NCI-H2081 (cell line): ENCODE results near the gene PXK.

ENCODE experiments used
- DNase-seq, 2 experiments: peaks; one replicate each; lab custom pipeline; 2025; lab: John Stamatoyannopoulos, UW

PXK gene

DNA sequence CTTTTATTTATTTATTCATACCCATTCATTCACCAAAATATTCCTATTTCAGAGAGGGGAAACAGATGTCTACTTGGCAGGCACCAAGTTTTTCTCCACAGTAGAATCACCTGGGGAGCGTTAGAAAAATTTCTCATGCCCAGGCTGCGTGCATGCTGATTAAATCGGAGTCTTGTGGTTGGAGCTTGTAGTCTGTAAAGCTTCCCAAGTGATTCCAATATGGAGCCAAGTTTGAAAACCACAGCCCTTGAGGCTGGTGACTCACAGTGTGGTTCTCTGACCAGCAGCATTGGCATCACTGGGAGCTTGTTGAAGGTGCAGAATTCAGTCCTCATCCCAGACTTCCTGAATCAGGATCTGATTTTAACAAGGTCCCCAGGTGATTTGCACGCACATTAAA is 51.2 kb downstream of the PXK start:
- no peak for DNase-seq

DNA sequence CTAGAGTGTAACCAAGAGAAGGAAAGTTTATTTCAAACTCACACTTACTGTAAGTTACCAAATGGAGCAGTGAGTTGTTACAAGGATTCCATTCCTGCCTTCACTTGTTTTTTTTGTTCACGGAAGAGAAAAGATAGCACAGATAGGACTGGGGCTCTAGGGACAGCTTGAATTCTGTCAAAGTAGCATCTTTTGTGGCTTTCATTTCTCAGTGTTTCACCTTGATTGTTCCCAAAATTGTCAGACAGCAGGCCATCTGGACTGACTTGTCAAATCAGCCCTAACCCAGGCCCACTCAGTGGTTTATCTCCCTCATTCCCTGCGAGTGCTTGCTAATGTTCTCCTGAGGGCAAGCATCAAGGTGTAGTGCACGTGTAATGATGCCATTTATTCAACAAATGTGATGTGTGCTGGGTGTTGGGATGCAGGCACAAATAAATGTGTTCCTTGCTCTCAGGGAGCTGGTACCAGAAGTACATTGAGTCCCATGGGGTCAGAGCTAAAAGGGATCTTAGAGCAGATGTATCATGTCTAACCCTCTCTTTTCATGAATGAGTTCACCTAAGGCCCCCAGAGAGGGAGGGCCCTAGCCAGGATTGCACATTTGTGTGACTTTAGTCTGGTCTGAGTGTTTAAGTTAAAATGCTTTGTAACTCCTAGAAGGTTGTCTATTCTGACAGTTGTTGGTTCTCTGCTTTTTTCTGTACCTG is 51.8 kb downstream of the PXK start:
- DNase-seq, result no peak

DNA sequence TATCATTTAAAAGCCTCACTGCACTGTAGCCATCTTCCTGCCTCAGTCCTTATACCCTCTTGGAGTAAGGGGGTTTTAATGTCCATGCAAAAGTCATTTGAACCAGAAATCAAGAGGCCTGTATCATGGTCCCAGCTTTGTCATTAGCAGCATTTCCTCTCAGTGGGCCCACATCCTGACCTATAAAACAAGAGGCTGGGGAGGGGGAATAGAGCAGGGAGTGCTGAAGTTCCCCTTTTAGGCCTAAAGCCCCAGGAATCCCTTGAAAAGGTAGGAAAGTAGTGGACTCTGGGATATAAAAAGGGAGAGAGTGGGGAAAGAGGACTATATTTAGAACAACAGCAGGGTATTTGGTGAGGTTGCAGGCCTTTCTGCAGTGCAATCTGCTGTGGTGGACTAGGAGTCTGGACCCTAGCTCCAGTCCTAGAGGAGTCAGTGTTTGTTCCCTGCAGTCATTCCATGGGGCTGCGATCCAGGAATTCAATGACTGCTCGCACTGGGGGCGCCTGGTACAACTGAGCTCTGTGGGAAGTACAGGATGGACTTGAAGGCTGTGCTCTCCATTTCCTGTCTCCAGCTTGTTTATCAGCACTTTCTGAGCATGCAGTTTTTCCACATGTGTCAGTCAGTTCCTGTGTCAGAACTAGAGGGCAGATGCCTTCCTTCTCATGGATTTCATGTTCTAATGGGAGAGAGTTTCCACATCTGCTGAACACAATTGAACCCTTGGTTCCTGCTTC is 54.1 kb downstream of the PXK start:
- no peak for DNase-seq

DNA sequence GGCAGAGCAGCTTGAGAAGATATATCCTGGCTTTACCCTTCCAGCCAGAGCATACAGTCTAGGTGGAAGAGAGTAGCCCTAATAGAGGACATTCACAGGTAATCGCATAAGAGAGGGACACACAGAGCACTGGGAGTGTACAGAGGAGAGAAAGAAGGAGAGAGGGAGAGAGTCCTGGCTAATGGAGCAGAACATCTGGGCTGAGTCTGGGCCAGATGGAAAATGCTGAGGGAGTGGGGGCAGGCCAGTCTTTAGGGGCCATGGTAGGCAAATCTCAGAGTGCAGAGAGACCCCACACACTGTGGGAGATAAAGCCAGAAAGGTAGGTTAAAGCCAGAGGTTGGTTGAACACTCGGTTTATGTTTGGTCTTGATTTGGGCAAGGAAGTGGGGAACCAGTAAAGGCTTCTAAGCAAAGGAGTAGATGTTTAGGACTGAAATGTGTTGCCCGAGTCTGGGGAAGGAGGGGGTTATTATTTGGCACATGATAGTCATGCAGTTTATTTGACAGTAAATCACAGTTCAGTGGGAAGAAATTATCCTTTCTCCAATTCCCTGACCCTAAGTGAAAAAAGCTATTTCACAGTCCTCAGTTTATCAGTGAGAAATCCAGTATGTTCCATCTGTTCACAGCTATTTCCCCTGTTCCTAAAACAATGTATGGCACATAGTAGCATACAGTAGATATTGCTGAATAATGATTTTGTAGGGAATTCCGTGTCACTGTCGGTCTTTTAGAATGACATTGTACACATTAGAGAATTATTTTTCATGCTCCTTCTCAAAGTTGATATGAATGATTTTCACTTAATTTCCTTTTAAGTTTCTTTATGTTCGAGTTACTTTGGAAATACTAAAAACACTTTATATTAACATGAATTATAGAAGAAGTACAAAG is 55.2 kb downstream of the PXK start:
- no peak for DNase-seq

DNA sequence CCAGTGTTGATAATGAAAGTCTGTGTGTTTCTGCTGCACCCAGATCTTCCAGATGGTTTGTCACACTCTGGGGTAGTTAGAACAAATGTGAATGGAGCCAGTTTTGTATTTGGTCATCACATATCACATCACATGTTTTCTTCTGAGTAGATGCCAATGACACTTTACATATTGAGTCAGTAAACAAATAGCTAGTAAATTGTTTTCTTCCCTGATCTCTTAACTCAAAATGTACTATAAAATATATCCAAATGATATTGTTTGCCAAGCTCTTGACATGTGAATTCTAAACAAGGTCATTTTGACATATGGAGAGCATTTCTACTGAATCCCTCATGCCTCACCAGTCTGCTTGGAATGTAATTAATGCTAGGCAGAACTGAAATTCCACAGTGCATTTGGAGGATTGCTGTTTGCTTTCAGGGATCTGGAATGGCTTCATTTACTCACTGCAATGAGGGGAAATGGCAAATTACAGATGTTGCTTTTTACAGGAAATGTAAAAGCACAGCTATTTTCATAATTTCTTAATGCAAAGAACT is 55.9 kb downstream of the PXK start:
- no peak for DNase-seq

DNA sequence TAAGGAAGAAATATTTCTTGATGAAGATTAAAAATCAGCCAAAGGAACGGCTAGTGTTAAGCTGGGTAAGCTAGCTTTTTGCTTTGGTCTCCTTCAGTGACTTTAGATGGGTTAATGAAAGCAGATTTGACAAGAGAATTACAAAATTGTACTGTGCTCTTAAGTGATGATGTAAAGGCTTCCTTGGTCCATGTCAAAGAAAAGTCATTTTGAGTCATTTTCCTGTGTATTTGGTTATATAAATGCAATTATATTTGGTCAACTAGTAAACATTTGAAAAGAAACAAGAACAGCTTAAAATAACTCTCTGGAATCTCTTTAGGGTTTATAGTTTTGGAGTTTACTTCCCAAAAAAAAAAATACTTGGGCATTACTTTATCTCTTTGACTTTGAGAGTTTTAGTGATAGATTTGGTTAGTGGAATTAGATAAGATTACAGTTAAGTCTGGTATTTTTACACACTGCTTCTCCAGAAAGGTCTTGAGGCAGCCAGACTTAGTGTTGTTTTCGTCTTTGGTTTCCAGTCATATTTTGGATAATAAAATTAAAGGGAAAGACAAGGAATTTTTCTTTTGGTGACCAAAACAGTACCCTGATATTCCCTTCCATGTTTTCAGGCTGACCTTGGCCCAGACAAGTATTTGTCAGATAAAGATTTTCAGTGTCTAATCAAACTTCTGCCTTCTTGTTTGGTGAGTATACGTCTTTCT is 58.6 kb downstream of the PXK start:
- DNase-seq, result no peak

DNA sequence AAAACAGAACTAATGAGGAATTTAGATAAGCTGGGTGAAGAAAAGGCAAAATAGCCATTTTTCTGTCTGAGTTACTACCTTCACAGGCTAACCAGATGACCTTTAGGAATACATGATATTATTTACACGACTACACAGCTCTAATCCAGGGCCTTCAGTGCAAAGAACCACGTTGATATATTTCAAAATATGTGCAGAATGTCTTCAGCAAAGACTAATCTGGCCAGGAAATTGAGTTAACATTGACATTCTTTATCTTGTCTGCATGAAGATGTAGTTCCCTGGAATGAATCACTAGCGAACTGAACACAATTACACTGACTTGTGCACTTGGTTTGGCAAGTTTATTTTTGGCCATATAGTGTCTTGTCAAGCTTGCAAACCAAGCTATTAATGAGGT is 59.5 kb downstream of the PXK start:
- DNase-seq, result no peak

DNA sequence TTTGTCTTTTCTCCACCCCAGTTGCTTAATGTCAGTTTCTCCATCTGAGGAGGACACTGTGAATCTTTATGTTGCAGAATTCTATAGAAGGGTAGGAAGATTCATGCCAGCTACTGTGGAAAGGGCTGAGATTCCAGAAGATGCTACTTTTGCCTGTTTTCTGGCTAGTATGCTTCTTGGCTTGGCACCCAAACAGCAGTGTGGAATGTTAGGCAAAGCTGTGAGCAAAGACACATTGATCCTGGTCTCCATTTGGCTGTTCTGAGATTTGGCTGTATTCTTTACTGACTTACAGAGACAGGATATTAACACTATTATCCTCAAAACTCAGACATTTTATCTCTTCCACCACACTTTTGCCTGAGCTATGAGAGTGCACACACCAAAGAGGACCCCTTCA is 61.6 kb downstream of the PXK start:
- DNase-seq, result no peak

DNA sequence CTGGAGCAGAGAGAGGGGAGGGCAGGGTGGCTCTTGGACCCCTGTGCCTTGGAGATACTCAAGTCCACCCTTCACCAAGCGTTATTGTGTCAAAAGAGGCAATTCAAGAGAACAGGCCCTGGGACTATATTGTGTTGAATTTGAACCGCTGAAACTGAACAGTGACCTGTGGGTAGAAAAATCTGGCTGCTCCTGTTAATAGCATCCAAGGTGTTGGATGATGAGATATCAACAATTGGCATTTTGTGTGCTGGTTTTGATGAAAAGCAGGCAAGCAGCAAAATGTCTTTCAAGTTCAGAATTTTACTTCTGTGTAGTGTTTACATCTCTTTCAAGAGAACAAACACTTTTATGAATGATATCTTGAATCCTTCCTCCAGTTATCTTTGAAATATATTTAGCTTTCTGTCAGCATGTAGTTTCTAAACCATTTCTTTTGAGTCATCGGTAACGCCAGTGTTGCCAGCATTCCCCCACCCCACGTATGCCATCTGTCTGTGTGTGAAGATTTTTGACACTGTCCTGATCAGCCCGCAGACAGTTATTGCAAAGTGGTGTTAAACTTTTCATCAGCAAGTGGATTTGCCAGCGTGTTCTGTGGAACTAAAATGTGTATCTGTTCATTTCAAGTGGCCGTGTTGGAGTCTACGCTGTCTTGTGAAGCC is 66.1 kb downstream of the PXK start:
- no peak for DNase-seq

DNA sequence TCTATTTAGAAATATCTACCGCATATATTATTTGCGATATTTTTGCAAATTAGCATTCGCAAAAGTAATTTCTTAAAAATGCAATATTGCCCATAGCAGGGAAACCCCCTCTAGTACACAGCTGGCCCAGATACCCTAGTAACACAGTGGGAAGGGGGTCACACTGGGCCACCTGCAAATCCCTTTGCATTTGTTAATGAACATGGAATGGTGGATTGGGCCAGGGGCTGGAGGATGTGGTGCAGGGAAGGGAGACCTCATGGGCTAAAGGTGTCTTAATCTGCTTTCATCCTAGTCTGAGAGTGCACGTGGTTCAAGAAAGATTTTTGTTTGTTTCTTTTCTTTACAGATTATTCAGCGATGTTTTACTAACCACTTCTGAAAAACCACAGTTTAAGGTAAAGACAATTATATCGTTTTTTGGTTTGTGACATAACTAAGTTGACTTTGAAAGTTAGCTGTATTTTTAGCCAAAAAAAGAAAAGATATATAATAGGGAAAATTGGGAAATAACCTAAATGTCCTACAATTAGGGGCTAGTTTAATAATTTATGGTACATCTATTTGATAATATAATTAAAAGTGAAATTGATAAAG is 70.9 kb downstream of the PXK start:
- DNase-seq, result no peak

DNA sequence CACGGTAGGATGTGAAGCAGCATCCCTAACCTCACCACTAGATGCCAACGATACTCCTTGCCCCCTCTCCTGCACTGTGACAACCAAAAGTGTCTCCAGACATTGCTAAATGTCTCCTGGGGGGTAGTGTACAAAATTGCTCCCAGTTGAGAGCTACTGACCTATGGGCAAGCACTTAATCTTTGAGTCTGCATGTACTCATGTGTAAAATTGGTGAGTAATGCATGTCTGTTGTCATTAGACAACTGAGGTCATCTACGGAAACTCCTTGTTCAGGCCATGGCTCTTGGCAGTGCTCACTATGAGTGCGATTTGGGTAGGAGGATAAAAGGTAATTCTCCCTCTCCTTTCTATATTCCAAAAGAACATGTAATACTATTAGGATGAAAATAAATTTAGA is 71.7 kb downstream of the PXK start:
- DNase-seq, result no peak

DNA sequence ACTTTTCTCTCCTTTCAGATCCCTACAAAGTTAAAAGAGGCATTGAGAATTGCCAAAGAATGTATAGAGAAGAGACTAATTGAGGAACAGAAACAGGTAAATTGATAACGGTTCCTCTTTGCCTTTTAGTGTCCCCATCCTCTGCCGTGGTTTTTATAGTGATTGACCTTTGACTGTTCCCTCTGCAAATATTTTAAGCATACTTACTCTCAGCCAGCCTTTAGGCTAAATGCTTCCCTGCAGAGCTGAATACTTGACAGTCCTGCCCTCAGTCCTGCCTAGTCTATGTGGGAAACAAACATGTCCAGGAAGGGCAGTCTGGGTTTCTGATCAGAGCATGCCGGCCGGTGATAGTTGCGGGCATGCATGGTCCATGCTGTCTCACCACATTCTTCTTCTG is 76.2 kb downstream of the PXK start:
- no peak for DNase-seq

DNA sequence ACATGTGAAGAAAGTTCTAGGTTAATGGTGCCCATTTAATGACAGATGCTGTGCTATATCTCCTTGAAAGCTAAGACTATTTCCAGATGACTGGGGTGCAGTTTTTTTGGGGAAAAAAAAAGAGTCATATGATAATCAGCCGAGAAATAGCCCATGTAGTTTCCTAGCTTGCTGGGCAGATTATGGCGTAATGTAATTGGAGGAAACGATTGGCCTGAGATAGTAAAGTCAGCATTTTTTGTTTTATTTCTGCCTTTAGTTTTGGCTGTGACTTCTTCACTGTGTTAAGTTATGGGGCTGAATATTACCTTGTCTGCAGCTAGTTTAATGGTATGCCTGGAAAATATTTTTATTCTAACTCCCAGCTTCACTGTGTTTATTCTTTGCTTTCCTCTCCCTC is 77.0 kb downstream of the PXK start:
- no peak for DNase-seq

DNA sequence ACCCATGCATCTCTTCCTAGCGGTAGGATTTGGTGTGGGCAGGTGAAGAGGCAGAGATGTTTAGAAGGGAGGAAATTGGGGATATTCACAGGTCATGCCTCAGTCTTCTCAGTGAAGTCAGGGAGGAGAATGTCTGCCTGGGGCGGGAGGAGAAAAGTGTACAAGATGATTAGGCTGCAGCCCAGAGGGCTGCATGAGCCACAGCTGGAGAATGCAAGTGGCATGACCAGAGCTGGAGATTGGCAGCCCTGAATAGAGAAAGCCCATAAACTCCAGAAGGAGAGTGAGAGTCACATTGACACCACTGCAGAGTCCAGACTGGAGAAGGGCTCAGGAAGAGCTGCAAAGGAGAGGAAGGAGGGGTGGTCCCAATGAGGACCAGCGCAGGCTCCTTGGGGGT is 78.3 kb downstream of the PXK start:
- DNase-seq, result no peak

DNA sequence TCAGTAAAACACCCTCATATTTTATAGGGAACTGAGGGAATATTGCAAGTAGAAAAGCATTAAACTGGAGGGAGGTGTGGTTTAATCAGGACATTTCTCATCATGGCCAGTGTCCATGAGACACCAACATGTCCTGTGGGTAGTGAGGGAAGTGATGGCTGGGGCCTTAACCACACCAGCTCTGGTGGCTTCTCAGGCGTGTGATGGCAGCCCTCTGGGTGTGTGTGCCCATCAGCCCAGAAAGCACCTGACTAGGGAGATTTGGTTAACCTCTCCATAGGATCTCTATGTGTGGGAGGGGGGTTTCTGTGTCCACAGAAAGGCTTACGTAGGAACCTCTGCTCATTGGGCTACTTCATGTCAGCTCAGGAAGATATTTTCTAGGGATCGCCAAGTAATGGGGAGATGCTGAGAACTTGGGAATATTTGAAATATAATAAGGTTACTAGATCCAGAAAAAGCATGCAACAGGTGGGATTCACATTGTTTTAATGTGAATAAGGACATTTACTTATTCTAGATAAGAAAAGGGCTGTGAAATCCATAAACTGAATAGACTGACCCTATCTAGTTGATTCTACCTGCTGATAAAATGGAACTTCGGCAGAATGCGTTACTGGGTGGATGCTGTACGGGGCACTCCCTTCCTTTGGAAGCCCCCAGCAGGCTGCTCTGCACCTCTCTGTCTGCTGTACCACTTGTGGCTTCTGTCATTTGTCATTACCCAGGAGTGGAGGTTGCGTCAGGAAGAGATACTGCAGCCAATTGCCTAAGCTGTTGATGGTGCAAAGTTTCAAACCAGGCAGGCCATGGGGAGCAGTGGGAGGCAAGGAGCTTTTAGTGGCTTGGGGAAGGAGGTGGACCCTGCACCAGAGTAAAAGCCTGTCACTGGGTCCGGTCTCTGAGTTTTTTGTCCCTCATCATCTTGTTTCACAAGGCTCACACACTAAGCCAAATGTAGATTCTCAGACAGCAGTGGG is 79.4 kb downstream of the PXK start:
- DNase-seq, result no peak

DNA sequence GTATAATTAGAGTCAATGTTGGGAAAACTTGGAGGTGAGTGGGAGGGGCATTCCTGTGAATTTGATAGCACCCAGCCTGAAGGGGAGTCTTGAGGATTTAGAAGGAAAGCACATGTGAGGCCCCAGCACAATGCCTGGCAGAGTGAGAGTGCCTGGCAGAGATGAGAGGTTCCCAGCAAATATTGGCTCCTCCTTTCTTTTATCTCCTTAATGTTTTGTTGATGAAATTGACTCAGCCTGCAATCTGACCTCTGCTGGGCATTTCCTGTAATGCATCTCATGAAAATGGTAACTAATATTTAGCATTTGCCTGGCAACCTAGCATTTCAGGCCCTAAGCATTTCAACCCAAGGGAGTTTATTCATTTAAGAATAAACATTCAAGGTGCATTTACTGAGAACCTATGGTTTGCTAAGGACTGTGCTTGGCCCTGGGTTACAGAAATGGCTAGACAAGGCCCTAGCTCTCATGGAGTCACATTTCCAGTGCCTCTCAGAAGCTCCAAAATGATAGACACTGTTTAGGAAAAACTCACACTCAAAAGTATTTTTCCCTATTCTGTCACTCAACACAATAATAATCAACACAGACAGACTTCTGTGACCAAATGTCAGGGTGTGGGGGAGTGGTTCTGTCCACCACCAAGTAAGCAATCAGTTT is 82.0 kb downstream of the PXK start:
- DNase-seq, result peak; percentile 3 to 39

DNA sequence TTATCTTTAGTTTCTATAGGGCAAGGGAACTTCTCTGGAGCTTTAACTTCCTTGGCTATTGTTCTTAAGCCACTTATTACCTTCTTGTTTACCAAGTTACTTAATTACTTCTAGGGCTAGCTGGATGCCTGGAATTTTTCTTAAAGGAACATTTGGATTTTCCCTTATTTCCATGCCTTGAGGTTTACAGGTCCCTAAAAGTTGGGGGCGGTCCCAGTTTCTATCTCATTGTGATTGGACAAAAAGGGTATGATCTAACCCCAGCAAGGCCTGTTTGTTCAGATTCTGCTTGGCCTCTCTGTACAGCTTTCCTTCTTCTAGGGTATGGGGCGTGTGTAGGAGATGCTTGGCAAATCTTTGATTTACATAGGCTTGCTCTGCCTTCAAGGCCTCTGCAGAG is 83.5 kb downstream of the PXK start:
- no peak for DNase-seq

DNA sequence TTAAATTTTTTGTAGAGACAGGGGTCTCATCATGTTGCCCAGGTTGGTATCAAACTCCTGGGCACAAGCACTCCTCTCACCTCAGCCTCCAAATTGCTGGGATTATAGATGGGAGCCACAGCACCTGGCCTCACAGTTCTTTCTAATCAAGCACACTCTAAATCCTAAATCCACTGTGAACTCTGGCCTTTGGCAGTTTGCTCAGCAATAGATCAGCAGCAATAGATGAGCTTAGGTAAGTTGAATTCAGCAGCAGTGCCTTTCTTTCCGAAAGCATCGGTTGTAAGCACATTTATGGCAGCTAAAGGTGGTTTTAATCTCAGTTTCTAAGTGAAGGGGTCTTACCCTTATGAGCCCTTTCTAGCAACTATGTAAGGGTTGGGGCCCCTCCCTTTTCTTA is 84.4 kb downstream of the PXK start:
- no peak for DNase-seq

DNA sequence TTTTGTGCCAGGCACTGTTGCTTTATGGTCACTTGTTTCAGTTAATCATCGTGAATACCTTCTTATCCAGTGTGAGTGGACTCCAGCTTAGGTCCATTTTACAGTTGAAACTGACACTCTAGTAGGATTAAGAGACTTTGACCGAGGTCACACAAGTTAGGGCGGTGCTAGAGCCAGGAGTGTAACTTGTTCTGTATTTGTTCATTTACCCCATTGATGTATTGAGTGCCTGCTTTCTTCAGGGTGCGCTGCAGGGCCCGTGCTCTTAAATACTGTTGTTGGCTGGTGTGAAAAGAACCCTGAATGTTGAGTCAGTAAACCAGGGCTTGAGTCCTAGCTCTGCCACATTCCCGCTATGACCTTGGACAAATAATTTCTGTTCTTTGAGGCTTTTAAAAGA is 85.5 kb downstream of the PXK start:
- DNase-seq, result no peak
